Esophagus squamous epithelium (tissue), 4 donors: ENCODE data around the gene MALSU1.

ENCODE experiments used
- CTCF ChIP-seq, 6 experiments: fragments of 450-650 bp in 4 of 6; fragments of 200-600 bp in 2 of 6; sonication (generic) in 2 of 6; IDR thresholded peaks; one replicate each; pipeline ENCODE4 v1.5.1; 2016 to 2019; ENCODE audit warnings: antibody characterized with exemption in 6 of 6, mild to moderate bottlenecking in 4 of 6, moderate library complexity in 4 of 6
- POLR2A ChIP-seq, 4 donors: fragments of 450-650 bp; IDR thresholded peaks; one replicate each; pipeline ENCODE4 v1.6.1; 2017; ENCODE audit warnings: antibody characterized with exemption in 4 of 4, mild to moderate bottlenecking in 4 of 4, moderate library complexity in 3 of 4

GRCh38 chr7:23338863-23339262 is 39.7 kb downstream of the MALSU1 start:
- no peak for TF ChIP-seq CTCF (IDR thresholded peaks at IDR 0.05)
- no peak for TF ChIP-seq POLR2A (IDR thresholded peaks at IDR 0.05)
